Limb (tissue), 2 donors: ENCODE results near the gene MAP3K20.
"Not testable (repeated sequence)": the region's sequence is repeated elsewhere in the genome, so short reads cannot be mapped to it uniquely, and the experiment has no call there.

Experiments
- DNase-seq, 2 donors: peaks; one replicate each; pipeline ENCODE4 v3.0.0-alpha.2; 2016; ENCODE audit errors: extremely low spot score in 2 of 2

The MAP3K20 gene

GRCh38 chr2:173196638-173197037, 121.0 kb downstream of the MAP3K20 start:
- no peak for DNase-seq

DNA sequence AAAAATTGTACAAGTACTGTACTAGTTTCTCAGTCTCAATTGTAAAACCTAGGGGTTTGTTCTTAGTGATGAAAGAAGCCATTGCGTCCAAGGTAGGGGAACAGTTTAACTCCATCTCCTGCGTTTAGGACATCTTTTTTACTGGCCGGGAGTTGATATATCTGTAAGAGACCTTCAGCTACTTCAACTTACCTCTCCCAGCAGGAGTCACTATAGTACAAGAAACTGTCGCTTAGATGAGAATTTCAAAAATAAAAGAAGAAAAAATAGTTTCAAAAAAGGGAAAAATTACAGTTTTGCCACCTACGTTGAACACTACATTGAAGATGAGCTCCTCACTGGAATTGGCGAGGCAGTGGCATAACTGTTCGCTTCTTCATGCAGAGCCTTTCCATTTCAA, 122.7 kb downstream of the MAP3K20 start:
- DNase-seq, result no peak

- DNase-seq, result no peak
Measured at GRCh38 chr2:173199294-173199693, 123.6 kb downstream of the MAP3K20 start.

GRCh38 chr2:173202570-173202969, 126.9 kb downstream of the MAP3K20 start:
- no peak for DNase-seq

DNA sequence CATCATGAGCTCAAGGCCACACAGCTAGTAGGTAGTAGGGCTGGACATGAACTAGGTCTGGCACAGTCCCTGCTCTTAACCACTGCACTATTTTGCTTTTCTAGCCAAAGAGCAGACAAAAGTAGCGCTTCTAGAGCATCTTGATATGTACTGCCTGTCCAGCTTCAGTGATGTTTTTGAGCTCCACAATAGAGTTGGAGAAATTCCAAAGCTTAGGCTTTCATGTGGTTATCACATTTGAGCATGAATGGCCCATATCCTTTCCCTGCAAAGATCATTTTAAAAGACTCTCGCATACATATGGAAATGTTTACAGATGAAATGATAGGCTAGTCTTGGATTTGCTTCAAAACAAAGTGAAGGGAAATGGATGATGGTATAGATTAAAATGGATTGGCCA, 128.7 kb downstream of the MAP3K20 start:
- peak in 1 of 2 donors; percentile 24 for DNase-seq

DNA sequence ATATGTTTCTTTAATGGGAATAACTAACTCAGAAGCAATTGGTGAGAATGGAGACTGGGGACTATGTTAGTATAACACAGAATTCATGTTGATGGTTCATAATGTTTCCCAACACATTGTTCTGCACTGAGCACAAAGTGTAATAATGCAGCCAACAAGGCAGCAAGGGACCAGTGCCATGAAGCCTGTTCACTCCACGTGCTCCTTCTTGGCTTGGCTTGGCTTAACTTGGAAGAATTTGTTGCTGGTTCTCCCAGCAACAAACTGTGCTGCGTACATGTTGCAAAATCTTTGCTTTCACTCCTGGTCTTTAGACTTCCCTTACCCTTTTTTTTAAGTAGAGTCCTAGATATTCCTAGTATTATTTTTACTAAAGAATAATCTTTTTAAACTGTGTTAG, 129.7 kb downstream of the MAP3K20 start:
- DNase-seq, result no peak

DNA sequence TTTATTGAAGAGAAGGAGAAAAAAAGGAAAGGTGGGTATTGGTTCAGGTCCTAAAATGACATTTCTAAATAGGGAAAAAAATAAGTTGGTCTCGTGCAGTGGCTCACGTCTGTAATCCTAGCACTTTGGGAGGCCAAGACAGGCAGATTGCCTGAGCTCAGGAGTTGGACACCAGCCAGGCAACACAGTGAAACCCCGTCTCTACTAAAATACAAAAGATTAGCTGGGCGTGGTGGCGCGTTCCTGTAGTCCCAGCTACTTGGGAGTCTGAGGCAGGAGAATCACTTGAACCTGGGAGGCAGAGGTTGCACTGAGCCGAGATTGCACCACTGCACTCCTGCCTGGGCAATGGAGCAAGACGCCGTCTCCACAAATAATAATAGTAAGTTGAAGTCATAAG, 131.5 kb downstream of the MAP3K20 start:
- not testable (repeated sequence) for DNase-seq

DNA sequence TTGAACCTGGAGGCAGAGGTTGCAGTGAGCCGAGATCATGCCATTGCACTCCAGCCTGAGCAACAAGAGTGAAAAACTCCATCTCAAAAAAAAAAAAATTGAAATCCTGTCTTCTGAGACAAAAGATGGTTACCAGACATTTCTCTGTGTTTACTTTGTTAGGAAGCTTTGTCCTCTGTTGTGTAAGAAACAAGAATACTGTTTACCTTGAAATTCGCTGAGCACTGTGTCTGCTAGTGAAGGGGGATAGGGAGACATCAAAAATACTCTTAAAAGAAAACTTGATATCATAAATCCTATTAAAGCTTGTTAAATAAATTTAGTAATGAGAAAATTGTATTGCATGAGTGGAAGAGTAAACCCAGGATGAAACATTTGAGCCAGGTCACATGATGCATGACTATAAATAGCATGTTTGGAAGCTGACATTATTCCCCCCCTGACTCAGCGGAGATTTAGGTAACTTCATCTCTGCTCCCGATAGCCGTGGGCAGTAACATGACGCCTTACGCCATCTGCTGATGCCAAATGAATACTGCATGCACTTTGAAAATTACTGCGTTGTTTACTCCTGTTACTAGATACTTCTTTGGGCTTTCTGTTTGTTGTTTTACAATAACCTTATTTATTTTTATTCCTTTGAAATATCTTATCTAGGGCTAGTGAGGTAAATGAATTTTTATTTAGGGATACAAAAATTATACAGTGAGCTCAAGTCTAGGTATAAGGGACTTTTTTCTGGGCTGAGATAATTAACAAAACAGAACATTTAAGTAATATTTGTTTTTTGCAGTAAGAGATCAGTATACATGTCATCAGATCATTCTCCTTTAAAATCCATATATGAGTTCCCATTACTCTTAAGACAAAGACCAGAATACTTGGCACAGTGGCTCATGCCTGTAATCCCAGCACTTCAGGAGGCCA, 134.9 kb downstream of the MAP3K20 start:
- DNase-seq, result peak; percentile 71 to 90

DNA sequence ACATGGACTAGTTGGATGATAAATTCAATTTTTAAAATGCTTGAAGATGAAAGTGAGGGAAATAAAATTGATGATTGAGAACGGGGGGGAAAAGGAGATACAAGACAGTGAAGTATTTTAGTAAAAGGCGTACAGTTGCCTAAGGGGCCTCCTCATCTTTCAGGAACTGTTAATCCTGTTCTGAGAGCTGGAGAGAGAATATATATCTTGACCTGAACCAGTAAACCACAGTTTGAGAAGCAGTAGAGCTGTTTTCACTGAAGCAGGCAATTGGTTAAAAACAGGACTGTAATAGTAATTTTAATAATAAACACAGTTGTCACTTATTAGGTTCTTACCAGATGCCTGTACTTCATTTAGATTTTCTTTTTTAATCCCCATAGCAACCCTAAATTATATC, 137.5 kb downstream of the MAP3K20 start:
- no peak for DNase-seq

GRCh38 chr2:173214213-173214612, 138.6 kb downstream of the MAP3K20 start:
- DNase-seq, result no peak

- DNase-seq, result no peak
Measured at GRCh38 chr2:173215316-173215715, 139.7 kb downstream of the MAP3K20 start.

DNA sequence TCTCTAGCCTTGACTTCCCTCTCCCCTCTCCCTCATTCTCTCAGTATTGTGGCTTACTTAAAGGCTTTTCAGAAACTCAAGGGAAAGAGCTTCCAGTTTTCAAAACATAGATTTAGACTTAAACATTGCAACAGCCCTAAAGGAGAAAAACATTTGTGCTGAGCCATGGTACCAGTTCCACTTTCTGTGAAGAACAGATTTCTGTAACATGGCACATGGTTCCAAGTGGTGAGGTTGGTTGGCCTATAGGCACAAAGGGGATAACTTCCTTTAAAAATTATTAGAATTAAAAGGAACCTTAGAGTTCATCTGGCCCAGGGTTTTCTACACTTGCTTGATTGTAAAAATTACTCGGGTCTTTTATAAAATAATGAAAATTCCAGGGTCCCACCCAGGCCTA, 140.4 kb downstream of the MAP3K20 start:
- DNase-seq, result no peak

- no peak for DNase-seq
Measured at GRCh38 chr2:173216668-173217067, 141.0 kb downstream of the MAP3K20 start.

GRCh38 chr2:173217116-173217840, 141.6 kb downstream of the MAP3K20 start:
- peak in 1 of 2 donors; percentile 46 for DNase-seq

DNA sequence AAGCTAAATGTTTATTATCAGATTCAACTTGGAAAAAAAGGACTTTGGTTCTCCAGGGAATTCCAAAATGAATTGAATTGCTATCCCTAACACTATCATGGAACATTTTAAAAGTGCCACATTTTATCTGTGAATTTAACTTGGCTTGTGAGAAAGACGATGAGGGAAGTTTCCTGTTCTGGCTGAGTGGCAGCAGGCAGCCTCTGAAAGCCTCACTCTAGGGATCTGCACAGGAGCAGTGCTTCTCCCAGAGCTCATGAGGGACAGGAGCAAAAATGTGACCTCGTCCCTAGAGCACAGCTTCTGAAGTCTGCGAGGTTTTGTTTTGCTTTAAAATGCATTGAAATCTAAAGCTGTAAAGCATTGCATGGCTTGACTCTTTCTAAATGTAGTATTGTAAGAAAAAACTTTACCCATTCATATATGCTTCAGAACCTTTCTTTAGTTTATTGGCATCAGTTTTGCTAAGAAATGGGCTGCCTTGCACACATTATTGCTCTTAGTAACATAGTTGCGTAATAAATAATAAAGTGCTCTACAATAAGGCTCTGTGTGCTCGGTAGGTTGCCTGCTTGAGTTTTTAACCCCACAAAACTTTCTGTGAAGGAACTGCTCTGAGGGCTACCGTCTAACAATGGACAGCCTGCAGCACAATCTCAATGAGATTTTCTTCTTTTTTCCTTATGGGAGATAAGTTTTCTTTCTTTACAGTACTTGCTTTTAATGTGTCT, 142.8 kb downstream of the MAP3K20 start:
- no peak for DNase-seq

DNA sequence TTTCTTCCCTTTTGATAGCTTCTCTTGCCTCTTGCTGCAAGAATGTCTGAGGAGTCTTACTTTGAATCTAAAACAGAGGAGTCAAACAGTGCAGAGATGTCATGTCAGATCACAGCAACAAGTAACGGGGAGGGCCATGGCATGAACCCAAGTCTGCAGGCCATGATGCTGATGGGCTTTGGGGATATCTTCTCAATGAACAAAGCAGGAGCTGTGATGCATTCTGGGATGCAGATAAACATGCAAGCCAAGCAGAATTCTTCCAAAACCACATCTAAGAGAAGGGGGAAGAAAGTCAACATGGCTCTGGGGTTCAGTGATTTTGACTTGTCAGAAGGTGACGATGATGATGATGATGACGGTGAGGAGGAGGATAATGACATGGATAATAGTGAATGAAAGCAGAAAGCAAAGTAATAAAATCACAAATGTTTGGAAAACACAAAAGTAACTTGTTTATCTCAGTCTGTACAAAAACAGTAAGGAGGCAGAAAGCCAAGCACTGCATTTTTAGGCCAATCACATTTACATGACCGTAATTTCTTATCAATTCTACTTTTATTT, 145.6 kb downstream of the MAP3K20 start:
- DNase-seq, result no peak

DNA sequence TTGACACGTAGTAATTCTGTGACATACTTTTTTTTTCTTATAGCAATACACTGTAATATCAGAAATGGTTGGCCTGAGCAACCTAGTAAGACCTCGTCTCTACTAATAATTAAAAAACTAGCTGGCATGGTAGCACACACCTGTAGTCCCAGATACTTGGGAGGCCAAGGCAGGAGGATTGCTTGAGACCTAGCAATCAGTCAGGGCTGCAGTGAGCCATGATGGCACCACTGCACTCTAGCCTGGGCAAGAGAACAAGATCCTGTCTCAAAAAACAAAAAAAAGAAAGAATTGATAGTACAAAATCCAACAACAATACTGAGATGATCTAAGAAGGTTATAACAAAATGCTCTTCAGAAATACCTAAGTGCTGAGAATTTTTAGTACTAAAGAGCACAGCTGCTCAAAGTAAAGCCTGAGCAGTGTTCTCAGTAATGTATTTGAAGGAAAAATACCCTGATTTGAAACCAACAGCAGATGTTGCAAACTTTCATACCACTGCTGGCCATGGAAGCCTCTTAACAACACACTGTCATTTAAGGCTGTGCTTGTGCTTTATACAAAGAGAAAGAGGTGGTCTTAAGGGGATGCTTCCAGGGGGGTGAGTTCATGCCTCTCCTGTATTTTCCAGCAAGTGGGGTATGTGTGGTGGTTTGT, 146.4 kb downstream of the MAP3K20 start:
- DNase-seq, result no peak

- DNase-seq, result no peak
Measured at GRCh38 chr2:173223871-173224270, 148.2 kb downstream of the MAP3K20 start.

DNA sequence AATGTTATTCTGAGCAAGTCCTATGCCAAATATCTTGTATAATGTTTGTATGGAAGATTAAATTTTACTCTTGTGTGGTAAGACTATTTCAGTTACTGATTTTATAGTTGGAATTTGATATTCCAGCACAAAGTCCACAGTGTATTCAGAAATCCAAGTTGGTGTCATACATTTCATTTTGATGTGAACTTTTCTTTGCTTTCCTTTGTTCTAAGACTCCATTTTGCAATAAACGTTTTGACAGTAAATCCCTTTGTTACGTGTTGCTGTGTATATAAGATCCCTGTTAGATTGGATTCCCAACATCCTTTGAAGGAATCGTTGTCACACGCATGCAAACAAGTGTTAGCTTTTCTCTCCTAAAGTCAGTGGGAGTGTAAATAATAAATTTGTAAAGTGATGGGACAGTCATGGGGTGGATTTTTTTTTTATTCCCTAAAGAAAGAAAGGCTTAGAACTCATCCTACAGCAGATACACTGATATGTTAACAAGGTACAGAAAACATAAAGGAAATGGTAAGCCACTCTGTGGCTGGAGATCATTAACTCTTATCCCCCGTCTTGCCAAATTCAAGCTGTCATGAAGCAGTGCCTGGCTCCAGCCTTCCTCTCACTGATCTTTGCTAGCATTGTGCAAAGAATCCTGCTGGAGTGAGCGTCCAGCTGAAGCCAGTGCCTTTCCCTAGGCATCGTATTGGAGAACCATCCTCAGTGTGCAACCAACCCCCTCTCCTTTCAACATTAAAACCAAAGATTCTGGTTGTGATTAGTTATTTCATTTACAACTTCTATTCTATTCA, 151.5 kb downstream of the MAP3K20 start:
- no peak for DNase-seq

- DNase-seq, result no peak
Measured at GRCh38 chr2:173229086-173229485, 153.4 kb downstream of the MAP3K20 start.
